GM12873 (cell line): ENCODE results near the gene SRP14.

Experiments used
- TF ChIP-seq, protein P1 (sequence below): IDR thresholded peaks from 2 replicates; pipeline ENCODE4 v1.5.1; 2012; ENCODE audit warnings: low read depth, mild to moderate bottlenecking, moderate library complexity, low read length, control low read depth; ENCODE audit not compliant: insufficient read depth; ENCODE audit errors: missing control alignments

SRP14 gene

GRCh38 chr15:40062816-40063562 lies 24.0 kb upstream of the SRP14 start:
- TF ChIP-seq, protein P1, sequence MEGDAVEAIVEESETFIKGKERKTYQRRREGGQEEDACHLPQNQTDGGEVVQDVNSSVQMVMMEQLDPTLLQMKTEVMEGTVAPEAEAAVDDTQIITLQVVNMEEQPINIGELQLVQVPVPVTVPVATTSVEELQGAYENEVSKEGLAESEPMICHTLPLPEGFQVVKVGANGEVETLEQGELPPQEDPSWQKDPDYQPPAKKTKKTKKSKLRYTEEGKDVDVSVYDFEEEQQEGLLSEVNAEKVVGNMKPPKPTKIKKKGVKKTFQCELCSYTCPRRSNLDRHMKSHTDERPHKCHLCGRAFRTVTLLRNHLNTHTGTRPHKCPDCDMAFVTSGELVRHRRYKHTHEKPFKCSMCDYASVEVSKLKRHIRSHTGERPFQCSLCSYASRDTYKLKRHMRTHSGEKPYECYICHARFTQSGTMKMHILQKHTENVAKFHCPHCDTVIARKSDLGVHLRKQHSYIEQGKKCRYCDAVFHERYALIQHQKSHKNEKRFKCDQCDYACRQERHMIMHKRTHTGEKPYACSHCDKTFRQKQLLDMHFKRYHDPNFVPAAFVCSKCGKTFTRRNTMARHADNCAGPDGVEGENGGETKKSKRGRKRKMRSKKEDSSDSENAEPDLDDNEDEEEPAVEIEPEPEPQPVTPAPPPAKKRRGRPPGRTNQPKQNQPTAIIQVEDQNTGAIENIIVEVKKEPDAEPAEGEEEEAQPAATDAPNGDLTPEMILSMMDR: no peak

GRCh38 chr15:40061212-40061901 lies 22.4 kb upstream of the SRP14 start:
- TF ChIP-seq, protein P1: no peak

- TF ChIP-seq, protein P1: no peak
Observed at GRCh38 chr15:40060236-40060961, 21.4 kb upstream of the SRP14 start.

GRCh38 chr15:40059821-40060220 lies 20.8 kb upstream of the SRP14 start:
- TF ChIP-seq, protein P1: peak; percentile 8

DNA sequence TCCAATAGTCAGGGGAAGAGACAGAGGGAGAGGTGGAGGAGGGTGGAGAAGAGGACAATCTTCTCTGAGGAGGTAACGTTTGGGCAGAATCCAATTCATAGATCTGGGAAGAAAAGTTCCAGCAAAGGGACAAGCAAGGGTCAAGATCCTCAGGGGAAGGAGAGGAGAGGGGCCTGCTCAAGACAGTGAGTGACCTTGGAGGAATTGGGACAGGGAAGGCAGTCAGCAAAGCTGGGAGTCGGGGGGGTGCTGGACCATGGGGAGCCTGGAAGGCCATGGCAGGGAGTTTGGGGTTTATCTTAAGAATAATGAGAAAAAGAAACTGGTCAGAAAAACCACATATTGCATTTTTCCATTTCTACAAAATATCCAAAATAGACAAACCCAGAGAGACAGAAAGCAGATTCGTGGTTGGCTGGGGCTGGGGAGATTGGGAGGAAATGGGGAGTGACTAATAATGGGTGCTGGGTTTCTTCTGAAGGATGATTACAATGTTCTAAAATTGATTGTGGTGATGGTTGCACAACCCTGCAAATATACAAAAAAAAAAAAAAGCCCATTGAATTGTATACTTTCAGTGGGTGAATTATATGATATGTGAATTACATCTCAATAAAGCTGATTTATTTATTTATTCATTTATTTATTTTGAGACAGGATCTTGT lies 19.6 kb upstream of the SRP14 start:
- TF ChIP-seq, protein P1: no peak

DNA sequence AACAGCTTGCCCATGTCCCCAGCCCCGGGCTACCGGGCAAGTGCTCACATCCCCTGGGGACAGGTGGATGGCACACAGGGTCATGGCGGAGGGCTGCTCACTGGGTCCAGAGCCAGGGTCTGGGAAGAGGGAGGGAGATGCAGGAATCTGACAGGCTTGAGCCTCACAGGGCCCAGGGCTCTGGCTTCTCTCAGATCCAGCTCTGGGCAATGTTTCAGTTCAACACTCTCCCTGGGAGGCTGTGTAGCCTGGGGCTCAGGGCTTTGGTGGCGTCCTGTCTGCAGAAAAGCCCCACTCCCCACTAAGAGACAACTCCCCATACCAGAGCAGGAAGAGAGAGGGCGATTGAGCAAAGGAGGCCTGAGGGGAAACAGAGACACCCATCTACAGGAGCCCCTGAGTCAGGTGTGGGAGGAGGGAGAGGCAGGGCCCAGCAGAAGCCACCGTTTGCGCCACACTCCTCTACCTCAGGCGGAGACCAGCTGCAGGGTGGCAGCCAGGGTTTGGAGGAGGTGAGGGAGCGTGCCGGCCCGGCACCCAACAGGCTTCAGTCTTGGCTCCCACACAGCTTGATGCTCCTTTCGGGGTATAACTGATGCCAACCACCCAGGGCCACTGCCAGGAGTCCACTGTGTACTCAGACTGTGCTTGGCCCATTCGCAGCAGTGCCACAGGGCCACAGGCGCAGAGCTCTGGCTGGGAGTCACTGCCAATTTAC lies 16.8 kb upstream of the SRP14 start:
- TF ChIP-seq, protein P1: no peak
